Astrocyte (in vitro differentiated cells and primary cell): ENCODE results near the gene PARP4.

Experiments used
- CTCF ChIP-seq: IDR thresholded peaks from 2 replicates; pipeline ENCODE4 v1.5.1; 2011; ENCODE audit warnings: low read depth, mild to moderate bottlenecking, inconsistent platforms, low read length, moderate library complexity; ENCODE audit not compliant: insufficient read depth
- EZH2 ChIP-seq: IDR thresholded peaks from 2 replicates; pipeline ENCODE4 v1.6.1; 2012; ENCODE audit warnings: mild to moderate bottlenecking, low read length, inconsistent platforms; ENCODE audit not compliant: insufficient read depth

GRCh38 chr13:24503379-24503696 is 9.2 kb downstream of the PARP4 start:
- TF ChIP-seq CTCF = no peak
- no peak for TF ChIP-seq EZH2
